A549 (cell line): ENCODE data around the gene MYCN.

Source experiments
- BHLHE40 ChIP-seq: IDR thresholded peaks from 2 replicates; pipeline ENCODE4 v1.6.1; 2012; ENCODE audit warnings: low read depth, low read length, inconsistent platforms
- MYC ChIP-seq: IDR thresholded peaks from 2 replicates; pipeline ENCODE4 v1.6.1; 2012; ENCODE audit warnings: mild to moderate bottlenecking, inconsistent platforms, low read length, improper control_type of control experiment, borderline replicate concordance
- POLR2A ChIP-seq: IDR thresholded peaks from 2 replicates; pipeline ENCODE4 v1.6.1; 2012; ENCODE audit warnings: mild to moderate bottlenecking, low read length
- POLR2AphosphoS2 ChIP-seq: conservative IDR thresholded peaks from 2 replicates; pipeline ENCODE4 v1.6.1; 2012; ENCODE audit warnings: low read length, improper control_type of control experiment, inconsistent platforms
- RAD21 ChIP-seq, 2 experiments: fragments of >200 bp in 1 of 2; sonication (Bioruptor Twin) in 1 of 2; formaldehyde crosslinking in 1 of 2; IDR thresholded peaks in 1 of 2; conservative IDR thresholded peaks in 1 of 2; 2 replicates in 1 of 2; 3 replicates in 1 of 2; pipeline ENCODE4 v1.6.1; 2012 to 2018; ENCODE audit warnings: inconsistent platforms in 1 of 2
- SMC3 ChIP-seq: fragments of >200 bp; sonication (Bioruptor Twin); formaldehyde crosslinking; IDR thresholded peaks from 3 replicates; pipeline ENCODE4 v1.6.1; 2018; ENCODE audit warnings: inconsistent platforms
- SREBF2 ChIP-seq: fragments of 450-650 bp; IDR thresholded peaks from 2 replicates; pipeline ENCODE4 v1.6.1; 2014; ENCODE audit warnings: mild to moderate bottlenecking, moderate library complexity
- ZNF302 ChIP-seq: fragments of 250-450 bp; sonication (Bioruptor Pico); IDR thresholded peaks from 2 replicates; pipeline ENCODE4 v1.9.0; 2021; ENCODE audit warnings: inconsistent platforms, mild to moderate bottlenecking, moderate library complexity
- TF ChIP-seq, protein P1 (sequence below): fragments of >200 bp; sonication (Bioruptor Twin); formaldehyde crosslinking; IDR thresholded peaks from 3 replicates; pipeline ENCODE4 v1.5.1; 2016
- TF ChIP-seq, protein P2 (sequence below): IDR thresholded peaks from 2 replicates; pipeline ENCODE4 v1.6.1; 2012

DNA sequence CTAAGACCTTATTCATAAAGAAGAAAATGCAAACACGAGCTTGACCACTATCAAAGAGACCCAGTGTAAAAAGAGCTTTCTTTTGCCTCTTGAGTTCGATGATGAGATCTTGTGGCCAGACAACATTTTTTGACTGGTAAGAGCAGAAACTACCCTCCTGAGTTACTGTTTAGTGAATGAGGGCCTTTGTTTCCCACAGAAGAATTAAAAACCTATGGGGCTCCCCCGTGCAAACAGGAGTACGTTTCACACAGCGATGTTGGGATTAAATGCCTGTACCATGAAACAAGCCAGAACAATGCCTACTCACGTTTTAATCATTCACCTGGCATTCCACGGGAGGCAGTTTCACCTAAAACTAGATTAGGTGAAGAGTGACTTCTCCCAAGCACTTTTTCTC lies 36.0 kb downstream of the MYCN start:
- TF ChIP-seq SREBF2 (no peak), RAD21 (conservative IDR thresholded peaks at IDR 0.05 in 1 of 2, IDR thresholded peaks at IDR 0.05 in 1 of 2) (no peak), SMC3 (no peak), ZNF302 (CRISPR knock-in tag) (no peak), POLR2A (no peak), POLR2AphosphoS2 (no peak), MYC (no peak), BHLHE40 (no peak)
- TF ChIP-seq, protein P1, sequence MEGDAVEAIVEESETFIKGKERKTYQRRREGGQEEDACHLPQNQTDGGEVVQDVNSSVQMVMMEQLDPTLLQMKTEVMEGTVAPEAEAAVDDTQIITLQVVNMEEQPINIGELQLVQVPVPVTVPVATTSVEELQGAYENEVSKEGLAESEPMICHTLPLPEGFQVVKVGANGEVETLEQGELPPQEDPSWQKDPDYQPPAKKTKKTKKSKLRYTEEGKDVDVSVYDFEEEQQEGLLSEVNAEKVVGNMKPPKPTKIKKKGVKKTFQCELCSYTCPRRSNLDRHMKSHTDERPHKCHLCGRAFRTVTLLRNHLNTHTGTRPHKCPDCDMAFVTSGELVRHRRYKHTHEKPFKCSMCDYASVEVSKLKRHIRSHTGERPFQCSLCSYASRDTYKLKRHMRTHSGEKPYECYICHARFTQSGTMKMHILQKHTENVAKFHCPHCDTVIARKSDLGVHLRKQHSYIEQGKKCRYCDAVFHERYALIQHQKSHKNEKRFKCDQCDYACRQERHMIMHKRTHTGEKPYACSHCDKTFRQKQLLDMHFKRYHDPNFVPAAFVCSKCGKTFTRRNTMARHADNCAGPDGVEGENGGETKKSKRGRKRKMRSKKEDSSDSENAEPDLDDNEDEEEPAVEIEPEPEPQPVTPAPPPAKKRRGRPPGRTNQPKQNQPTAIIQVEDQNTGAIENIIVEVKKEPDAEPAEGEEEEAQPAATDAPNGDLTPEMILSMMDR = no peak
- TF ChIP-seq, protein P2, sequence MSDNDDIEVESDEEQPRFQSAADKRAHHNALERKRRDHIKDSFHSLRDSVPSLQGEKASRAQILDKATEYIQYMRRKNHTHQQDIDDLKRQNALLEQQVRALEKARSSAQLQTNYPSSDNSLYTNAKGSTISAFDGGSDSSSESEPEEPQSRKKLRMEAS = no peak
